UCSD-AML1 (cell line): ENCODE data around the gene CASP2.

Source experiments
- DNase-seq: peaks from one replicate; lab custom pipeline; 2025; ENCODE audit not compliant: unreplicated experiment; lab: John Stamatoyannopoulos, UW

The CASP2 gene

GRCh38 chr7:143331179-143331801 is 43.1 kb downstream of the CASP2 start:
- no peak for DNase-seq

DNA sequence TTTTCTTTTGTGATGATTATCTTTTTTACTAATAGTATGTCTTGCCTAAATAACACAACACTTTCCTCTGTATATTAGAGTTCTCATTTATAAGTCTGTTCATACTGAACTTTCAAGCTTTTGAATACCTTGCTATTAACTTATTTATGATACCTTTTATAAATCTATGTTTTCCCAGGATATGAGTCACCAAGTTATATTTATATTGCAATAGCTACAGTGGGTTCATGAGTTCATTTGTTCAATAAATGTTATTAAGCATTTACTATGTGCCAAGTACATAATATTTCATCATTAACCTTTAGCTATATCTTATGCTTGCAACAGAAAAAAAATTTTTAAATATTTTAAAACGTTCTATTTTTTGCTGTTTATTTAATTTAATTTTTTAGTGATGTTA is 46.1 kb downstream of the CASP2 start:
- no peak for DNase-seq

GRCh38 chr7:143337216-143337615 is 49.1 kb downstream of the CASP2 start:
- DNase-seq, result no peak

GRCh38 chr7:143341842-143342241 is 53.7 kb downstream of the CASP2 start:
- DNase-seq, result no peak

DNA sequence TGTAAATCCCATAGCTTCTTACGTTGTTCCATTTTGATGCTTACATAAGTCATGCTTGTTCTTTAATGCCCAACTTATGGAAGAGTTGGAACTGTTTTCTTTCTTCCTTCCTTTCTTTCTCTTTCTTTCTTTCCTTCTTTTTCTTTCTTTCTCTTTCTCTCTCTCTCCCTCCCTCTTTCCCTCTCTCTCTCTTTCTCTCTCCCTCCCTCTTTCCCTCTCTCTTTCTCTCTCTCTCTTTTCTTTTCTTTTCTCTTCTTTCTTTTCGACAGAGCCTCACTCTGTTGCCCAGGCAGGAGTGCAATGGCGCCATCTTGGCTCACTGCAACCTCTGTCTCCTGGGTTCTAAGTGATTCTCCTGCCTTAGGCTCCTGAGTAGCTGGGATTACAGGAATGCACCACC is 55.4 kb downstream of the CASP2 start:
- no peak for DNase-seq

DNA sequence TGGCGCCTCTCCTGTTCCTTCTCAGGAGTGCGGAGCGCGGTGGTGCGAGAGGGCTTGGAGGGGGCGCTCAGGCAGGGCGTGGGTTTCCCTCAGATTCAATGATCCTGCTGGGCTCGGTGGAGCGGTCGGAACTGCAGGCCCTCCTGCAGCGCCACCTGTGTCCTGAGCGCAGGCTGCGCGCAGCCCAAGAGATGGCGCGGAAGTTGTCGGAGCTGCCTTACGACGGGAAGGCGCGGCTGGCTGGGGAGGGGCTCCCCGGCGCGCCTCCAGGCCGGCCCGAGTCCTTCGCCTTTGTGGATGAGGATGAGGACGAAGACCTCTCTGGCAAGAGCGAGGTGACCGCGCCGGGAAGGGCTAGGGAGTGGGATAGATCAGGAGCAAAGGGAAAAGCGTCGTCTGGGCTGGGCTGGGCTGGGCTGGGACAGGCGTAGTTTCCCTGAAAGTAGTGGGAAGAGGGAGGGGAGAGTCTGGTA is 57.3 kb downstream of the CASP2 start:
- DNase-seq, result no peak

DNA sequence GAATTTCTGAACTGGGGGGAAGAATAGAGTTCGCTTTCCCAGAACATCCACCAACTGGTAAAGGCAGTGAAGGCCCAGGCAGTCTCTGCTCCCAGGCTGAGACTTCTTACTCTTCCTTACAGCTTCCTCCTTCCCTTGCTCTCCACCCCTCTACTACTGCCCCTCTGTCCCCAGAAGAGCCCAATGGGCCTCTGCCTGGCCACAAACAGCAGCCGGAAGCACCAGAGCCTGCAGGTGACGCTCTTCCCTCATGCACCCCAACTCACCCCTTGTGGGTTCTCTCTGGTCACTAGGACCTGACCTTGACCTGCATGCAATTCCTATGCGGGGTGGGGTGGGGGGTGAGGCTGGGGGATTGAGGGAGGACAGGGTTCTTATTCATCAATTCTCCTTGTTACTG is 57.9 kb downstream of the CASP2 start:
- DNase-seq, result no peak

GRCh38 chr7:143347950-143348349 is 59.8 kb downstream of the CASP2 start:
- DNase-seq, result no peak

DNA sequence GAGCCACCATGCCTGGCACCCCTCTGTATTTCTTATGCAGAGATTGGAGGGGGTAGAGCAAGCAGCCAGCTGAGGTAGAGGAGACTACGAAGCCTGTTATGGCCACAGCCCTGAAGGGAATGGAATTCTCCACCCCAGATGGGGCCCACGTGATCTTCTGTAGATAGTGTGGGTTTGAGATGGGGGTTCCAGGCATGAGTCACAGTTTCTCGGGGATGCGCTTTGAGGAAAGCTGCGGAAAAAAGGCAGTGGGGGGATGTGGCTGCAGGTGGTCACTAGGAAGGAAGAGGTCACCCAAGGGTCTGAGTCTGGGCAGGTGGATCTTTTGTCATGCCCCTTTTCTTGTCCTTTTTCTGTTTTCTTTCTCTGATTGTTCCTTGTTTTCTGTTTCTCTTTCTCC is 62.9 kb downstream of the CASP2 start:
- DNase-seq, result no peak

DNA sequence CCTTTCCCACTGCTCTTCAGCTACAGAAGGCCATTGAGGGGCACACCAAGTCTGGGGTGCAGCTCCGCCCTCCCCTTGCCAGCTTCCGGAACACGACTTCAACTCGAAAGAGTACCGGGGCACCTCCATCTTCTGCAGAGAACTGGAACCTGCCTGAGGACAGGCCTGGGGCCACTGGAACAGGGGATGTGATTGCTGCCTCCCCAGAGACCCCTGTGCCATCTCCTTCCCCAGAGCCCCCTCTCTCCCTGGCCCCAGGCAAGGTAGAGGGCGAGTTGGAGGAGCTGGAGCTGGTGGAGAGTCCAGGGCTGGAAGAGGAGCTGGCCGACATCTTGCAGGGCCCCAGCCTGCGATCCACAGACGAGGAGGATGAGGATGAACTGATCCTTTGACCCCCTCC is 63.4 kb downstream of the CASP2 start:
- no peak for DNase-seq

- no peak for DNase-seq
These were observed 64.4 kb downstream of the CASP2 start for GRCh38 chr7:143352531-143353002.

DNA sequence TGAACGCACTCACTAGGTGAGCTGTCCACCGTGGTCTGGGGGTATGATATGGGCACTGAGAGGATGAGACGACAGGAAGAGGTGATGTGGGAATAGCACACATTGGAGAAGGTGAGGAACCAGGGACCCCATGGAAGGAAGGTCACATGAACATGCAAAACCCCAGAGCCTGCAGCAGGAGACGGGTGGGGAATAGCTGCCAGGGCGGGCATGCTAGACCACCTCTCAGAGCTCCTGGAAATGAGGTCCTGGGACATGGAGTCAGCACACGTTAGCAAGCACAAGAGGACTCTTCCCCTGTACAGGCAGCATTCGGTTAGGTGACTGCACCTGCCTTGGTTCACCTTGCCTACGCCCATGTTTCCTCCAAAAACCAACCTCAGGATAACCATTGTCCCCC is 66.2 kb downstream of the CASP2 start:
- DNase-seq, result no peak

- DNase-seq, result no peak
These were observed 66.8 kb downstream of the CASP2 start for GRCh38 chr7:143354965-143355364.

- DNase-seq, result no peak
These were observed 67.6 kb downstream of the CASP2 start for GRCh38 chr7:143355450-143356385.

DNA sequence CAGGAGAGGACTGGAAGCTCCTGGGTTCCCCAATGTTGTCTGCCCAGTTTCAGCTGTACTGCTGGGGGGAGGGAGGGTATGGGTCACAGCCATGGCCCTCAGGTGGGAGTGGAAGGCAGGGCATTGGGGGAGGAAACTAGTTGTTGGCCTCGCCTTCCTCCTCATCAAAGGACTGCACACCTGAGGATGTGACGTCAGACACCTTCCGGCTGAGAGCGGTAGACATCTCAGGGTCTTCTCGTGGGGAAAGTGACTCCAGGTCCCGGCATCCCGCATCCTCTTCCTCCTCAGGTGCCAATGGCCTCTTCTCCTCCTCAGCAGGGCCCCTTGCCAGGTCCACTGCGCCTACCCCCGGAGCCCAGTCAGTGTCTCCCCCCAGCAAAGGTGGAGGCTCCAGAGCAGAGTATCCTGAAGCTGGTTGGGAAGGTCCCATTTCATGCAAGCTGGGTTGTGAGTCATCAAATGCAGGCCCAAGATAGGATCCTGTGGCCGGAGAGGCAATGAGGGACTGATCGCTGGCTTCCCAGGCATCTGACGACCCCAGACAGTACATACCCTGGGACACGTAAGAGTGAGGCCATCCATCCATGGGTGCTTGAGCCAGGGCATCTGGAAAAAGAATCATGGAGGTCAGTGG is 68.4 kb downstream of the CASP2 start:
- no peak for DNase-seq
